Caco-2 (cell line): Measurements from ENCODE around the gene DDAH2. TPM values are rescaled to one million over a fixed set of nuclear protein-coding genes. Genes with fewer than 3 reads are reported as not detected.

ENCODE experiments used
- BruUV-seq: library from RNA; stranded (reverse); fragments of 400-500 nt; replicated peaks from 2 replicates; lab custom pipeline; 2021; lab: Mats Ljungman, UMichigan
- CTCF ChIA-PET: fragments of 300-600 bp; sonication (Branson Sonifier 250); formaldehyde crosslinking; loops from one replicate; lab custom pipeline; 2022; ENCODE audit warnings: antibody characterized with exemption; lab: Charles Lee
- POLR2A ChIA-PET: fragments of 300-600 bp; sonication (Branson Sonifier 250); formaldehyde crosslinking; loops from one replicate; lab custom pipeline; 2022; ENCODE audit warnings: antibody characterized with exemption; lab: Charles Lee
- DNase-seq, 2 experiments: peaks; one replicate each; pipeline versions ENCODE4 v3.0.0 to v3.0.0-alpha.2; 2020 to 2022
- H3K27me3 ChIP-seq: replicated peaks from 2 replicates; pipeline ENCODE4 v1.6.0; 2011; ENCODE audit warnings: low read length; ENCODE audit not compliant: control insufficient read depth, insufficient read depth
- H3K36me3 ChIP-seq: 2 replicates; pipeline ENCODE4 v1.5.1; 2011; ENCODE audit warnings: low read length; ENCODE audit not compliant: control insufficient read depth, insufficient read depth
- H3K4me1 ChIP-seq: fragments of 250-450 bp; sonication (Bioruptor Pico); 2 replicates; pipeline ENCODE4 v1.5.1; 2020; ENCODE audit warnings: mild to moderate bottlenecking
- H3K4me3 ChIP-seq: 2 replicates; pipeline ENCODE4 v1.5.1; 2011; ENCODE audit warnings: low read depth, mild to moderate bottlenecking, control low read depth, low read length
- H3K9me3 ChIP-seq: fragments of 250-450 bp; sonication (Bioruptor Pico); 2 replicates; pipeline ENCODE4 v1.5.1; 2020; ENCODE audit warnings: mild to moderate bottlenecking, moderate library complexity
- H3K27ac Mint-ChIP-seq: one replicate; pipeline ENCODE4 v1.8.0; 2022; ENCODE audit warnings: mixed read lengths; ENCODE audit not compliant: unreplicated experiment
- H3K27me3 Mint-ChIP-seq: one replicate; pipeline ENCODE4 v1.8.0; 2022; ENCODE audit warnings: mixed read lengths; ENCODE audit not compliant: insufficient read depth, unreplicated experiment
- H3K36me3 Mint-ChIP-seq: one replicate; pipeline ENCODE4 v1.8.0; 2022; ENCODE audit warnings: mild to moderate bottlenecking, mixed read lengths; ENCODE audit not compliant: insufficient read depth, unreplicated experiment
- H3K4me1 Mint-ChIP-seq: one replicate; pipeline ENCODE4 v1.8.0; 2022; ENCODE audit warnings: low read depth, mixed read lengths; ENCODE audit not compliant: unreplicated experiment
- H3K4me3 Mint-ChIP-seq: one replicate; pipeline ENCODE4 v1.8.0; 2022; ENCODE audit warnings: mild to moderate bottlenecking, moderate library complexity, mixed read lengths; ENCODE audit not compliant: unreplicated experiment
- H3K9me3 Mint-ChIP-seq: one replicate; pipeline ENCODE4 v1.8.0; 2022; ENCODE audit warnings: mixed read lengths; ENCODE audit not compliant: unreplicated experiment
- CTCF ChIP-seq, 2 experiments: fragments of 200-600 bp in 1 of 2; IDR thresholded peaks; 1 replicate in 1 of 2; 2 replicates in 1 of 2; pipeline versions ENCODE4 v1.5.1 to v1.8.0; 2011 to 2022; ENCODE audit warnings: antibody characterized with exemption in 1 of 2, control low read depth in 1 of 2, inconsistent platforms in 1 of 2, low read depth in 1 of 2, low read length in 1 of 2, mild to moderate bottlenecking in 1 of 2, moderate library complexity in 1 of 2; ENCODE audit not compliant: insufficient read depth in 1 of 2, severe bottlenecking in 1 of 2, unreplicated experiment in 1 of 2
- intact Hi-C: fragments of 100-400 bp; cut with micrococcal nuclease; formaldehyde crosslinking; loops from one replicate; pipeline ENCODE4 v1.10.0; 2022; ENCODE audit not compliant: unreplicated experiment
- total RNA-seq: library from RNA; stranded (reverse); gene quantifications from 2 replicates; pipeline ENCODE4 v1.2.3, GENCODE V29; 2022

DDAH2 gene
- total RNA-seq, 1 experiment from 2014 or later: 82.4 TPM

GRCh38 chr6:31732029-31732428, 2.9 kb upstream of the DDAH2 start:
- no peaks in the 10 kb centered on the region for H3K27me3 Mint-ChIP-seq
- BruUV-seq: no TSS peak
- no peak overlapping the region for H3K27ac Mint-ChIP-seq
- ChIA-PET CTCF (no interaction called here), POLR2A (no interaction called here)
- TF ChIP-seq CTCF (IDR thresholded peaks at IDR 0.05; ENCODE audit: insufficient read depth in 1 of 2, low read depth in 1 of 2, low read length in 1 of 2, severe bottlenecking in 1 of 2, unreplicated experiment in 1 of 2): no peak
- H3K4me1 Mint-ChIP-seq: peaks cover 27% of the 10 kb centered on the region
- no peak for DNase-seq
- no peaks in the 10 kb centered on the region for H3K27me3 ChIP-seq
- no peak overlapping the region for H3K4me3 Mint-ChIP-seq
- no peak overlapping the region for H3K4me3 ChIP-seq
- H3K9me3 Mint-ChIP-seq: no peaks in the 10 kb centered on the region
- peaks cover 20% of the 10 kb centered on the region for H3K4me1 ChIP-seq
- peaks cover 9% of the 10 kb centered on the region for H3K36me3 ChIP-seq
- intact Hi-C loops: no loop called here
- no peaks in the 10 kb centered on the region for H3K9me3 ChIP-seq
- H3K36me3 Mint-ChIP-seq: peaks cover 97% of the 10 kb centered on the region

GRCh38 chr6:31730631-31731086, 1.6 kb upstream of the DDAH2 start:
- intact Hi-C loops: loop anchor here (1.0 kb wide), 1 partner anchor 8 kb away; no protein-coding TSS in a partner anchor
- POLR2A ChIA-PET: interaction anchor here (0.5 to 2.0 kb wide), 8 partner anchors 8 to 1242 kb away, joined by 3 to 59 read pairs (median 6); partner anchors contain the start of genes HSPA1B, MSH5 and NEU1
- BruUV-seq: no TSS peak
- no peak for DNase-seq
- Histone ChIP-seq H3K27me3 (no peaks in the 10 kb centered on the region), H3K36me3 (peaks cover 9% of the 10 kb centered on the region), H3K9me3 (no peaks in the 10 kb centered on the region), H3K4me3 (no peak overlapping the region), H3K4me1 (peaks cover 16% of the 10 kb centered on the region)
- Mint-ChIP-seq H3K27ac (peak overlapping the region; percentile 84), H3K4me3 (peak overlapping the region; percentile 87), H3K36me3 (peaks cover 96% of the 10 kb centered on the region), H3K9me3 (no peaks in the 10 kb centered on the region), H3K4me1 (peaks cover 27% of the 10 kb centered on the region), H3K27me3 (no peaks in the 10 kb centered on the region)
- CTCF ChIA-PET: interaction anchor here (1.2 to 2.5 kb wide), 7 partner anchors 9 to 97 kb away, joined by 3 to 30 read pairs (median 5); partner anchors contain the start of genes HSPA1B and MSH5
- no peak for TF ChIP-seq CTCF (IDR thresholded peaks at IDR 0.05; ENCODE audit: insufficient read depth in 1 of 2, low read depth in 1 of 2, low read length in 1 of 2, severe bottlenecking in 1 of 2, unreplicated experiment in 1 of 2)

GRCh38 chr6:31729979-31730630, 1.0 kb upstream of the DDAH2 start:
- peak in 1 of 2 experiments; percentile 14 for TF ChIP-seq CTCF (IDR thresholded peaks at IDR 0.05; ENCODE audit: insufficient read depth in 1 of 2, low read depth in 1 of 2, low read length in 1 of 2, severe bottlenecking in 1 of 2, unreplicated experiment in 1 of 2)
- Histone ChIP-seq H3K36me3 (peaks cover 9% of the 10 kb centered on the region), H3K4me3 (peak overlapping the region; percentile 58), H3K9me3 (no peaks in the 10 kb centered on the region), H3K4me1 (peaks cover 16% of the 10 kb centered on the region), H3K27me3 (no peaks in the 10 kb centered on the region)
- POLR2A ChIA-PET: interaction anchor here (0.5 to 2.0 kb wide), 12 partner anchors 8 to 133 kb away, joined by 3 to 59 read pairs (median 6); partner anchors contain the start of genes ABHD16A, HSPA1A, HSPA1B and HSPA1L
- peak overlapping the region; percentile 87 for H3K4me3 Mint-ChIP-seq
- H3K4me1 Mint-ChIP-seq: peaks cover 27% of the 10 kb centered on the region
- no peaks in the 10 kb centered on the region for H3K9me3 Mint-ChIP-seq
- peak; percentile 78 to 87 for DNase-seq
- BruUV-seq: TSS peak; percentile 41
- H3K27me3 Mint-ChIP-seq: no peaks in the 10 kb centered on the region
- CTCF ChIA-PET: interaction anchor here (0.6 to 2.5 kb wide), 17 partner anchors 9 to 414 kb away, joined by 3 to 30 read pairs (median 4); partner anchors contain the start of genes HSPA1B, LSM2, LY6G5C and MSH5
- H3K36me3 Mint-ChIP-seq: peaks cover 93% of the 10 kb centered on the region
- intact Hi-C loops: loop anchor here (1.0 kb wide), 6 partner anchors 8 to 100 kb away; no protein-coding TSS in a partner anchor
- peak overlapping the region; percentile 84 for H3K27ac Mint-ChIP-seq
